GM19455 (cell line): ENCODE results near the gene RCOR1.

Experiments
- ATAC-seq: cut with Tn5 transposase; IDR thresholded peaks from one replicate; pipeline ENCODE4 v1.9.1; 2021; ENCODE audit not compliant: unreplicated experiment

RCOR1 gene

DNA sequence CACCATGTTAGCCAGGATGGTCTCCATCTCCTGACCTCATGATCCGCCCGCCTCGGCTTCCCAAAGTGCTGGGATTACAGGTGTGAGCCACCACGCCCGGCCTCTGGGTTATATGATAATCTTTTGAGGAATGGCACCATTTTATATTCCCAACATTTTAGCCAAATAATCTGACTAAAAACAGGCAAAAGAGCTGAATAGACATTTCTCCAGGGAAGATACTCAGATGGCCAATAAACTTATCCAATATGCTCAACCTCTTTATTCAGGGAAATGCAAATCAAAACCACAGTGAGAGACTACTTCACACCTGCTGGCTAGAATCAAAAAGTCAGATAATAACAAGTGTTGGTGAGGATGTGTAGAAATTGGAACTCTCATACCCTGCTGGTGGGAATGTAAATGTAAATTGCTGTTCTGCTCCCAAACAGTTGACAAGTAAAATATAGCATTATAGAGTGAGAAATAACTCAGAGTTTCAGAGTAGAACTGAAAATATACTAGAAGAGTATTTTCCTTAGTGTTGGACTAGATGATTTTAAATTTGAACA is 80.0 kb downstream of the RCOR1 start:
- ATAC-seq: no peak

DNA sequence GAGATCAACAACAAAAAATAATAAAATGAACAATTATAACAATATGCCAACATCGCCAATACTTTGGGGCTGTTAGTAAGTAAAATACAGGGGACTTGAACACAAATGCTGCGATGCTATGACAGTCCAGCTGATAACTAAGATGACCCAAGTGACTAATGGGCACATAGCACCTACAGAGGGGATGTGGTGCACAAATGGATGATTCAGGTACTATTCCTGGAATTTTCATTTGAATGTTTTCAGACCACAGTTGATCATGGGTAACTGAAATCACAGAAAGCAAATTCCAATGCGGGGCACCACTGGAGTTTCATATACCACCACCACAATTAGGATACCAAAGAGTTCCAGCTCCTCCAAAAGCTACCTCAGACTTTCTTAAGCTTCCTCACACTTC is 82.9 kb downstream of the RCOR1 start:
- ATAC-seq: no peak

- ATAC-seq: no peak
Measured at GRCh38 chr14:102678394-102678793, 85.9 kb downstream of the RCOR1 start.

DNA sequence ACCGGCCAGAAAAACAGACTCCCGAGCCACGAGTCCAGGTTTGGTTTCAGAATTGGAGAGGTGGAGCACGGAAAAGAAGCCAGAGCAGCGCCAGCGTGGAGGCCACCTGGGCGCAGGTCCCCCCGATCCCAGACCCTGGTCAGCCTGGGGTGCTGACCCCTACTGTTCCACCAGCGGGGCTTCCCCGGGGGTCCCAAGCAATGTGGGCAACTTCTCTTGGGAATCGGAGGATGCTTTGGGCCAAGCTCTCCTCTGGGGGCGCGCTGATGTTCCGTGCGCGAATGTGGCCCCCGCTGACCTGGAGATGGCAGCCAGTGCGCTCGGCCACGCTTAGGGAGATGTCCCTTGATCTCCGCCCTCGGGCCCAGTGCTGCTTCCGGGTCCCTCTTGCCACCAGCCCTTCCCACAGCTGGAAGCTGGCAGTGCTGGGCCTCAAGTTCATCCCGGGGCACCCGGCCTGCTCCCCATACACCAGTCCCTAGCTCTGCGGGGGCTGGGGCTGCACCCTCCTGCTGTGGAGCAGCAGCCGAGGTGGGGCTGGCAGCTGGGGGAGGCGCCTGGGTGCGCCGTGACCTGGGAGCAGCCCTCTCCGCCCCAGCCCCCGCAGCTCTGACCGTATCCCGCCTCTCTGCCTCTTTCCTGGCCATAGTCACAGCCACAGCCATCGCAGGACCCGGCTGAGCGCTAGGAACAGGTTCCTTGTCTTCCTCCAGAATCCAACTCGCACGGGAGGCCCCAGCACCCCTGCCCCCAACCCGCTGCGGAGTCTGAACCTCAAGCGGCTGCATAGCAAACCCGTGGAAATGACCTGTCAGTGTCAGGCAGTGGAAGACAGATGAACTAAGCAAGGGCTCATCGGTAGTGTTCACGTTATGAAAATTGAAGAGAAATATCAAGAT is 91.2 kb downstream of the RCOR1 start:
- ATAC-seq: no peak

DNA sequence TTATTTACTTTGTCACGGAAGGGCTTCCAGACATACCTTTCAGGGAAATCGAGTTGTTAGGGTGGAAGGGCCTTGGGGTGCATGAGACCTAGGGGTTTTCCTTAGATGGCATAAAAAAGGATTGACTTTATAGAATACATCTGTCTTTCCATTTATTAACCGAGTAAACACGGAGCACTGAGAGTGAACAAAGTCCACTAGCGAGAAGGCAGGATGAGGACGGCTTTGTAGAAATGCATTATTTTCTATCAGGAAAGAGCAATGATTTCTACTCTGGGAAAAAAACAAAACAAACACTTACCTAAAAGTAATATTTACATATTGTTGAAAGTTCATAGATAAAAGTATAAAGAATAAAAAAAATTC is 91.8 kb downstream of the RCOR1 start:
- no peak for ATAC-seq

DNA sequence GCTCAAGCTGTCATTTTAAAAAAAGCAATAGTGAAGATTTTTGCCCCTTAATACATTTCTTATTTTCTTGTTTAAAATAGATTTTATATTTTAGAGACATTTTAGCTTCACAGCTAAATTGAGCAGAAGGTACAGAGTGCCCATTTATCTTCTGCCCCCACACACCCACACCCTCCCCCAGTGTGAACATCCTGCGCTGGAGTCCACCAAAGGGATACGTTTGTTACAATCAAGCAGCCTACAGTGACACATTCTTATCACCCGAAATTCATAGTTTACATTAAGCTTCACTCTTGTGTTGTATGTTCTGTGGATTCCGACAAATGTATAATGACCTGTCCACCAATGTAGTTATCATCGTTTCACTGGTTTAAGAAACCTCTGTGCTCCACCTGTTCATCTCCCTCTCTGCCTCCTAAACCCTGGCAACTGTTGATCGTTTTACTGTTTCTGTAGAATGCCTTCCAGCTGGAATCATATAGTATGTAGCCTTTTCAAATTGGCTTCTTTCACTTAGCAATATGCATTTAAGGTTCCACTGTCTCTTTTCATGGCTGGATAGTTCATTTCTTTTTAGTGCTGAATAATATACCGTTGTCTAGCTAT is 93.8 kb downstream of the RCOR1 start:
- ATAC-seq: no peak

DNA sequence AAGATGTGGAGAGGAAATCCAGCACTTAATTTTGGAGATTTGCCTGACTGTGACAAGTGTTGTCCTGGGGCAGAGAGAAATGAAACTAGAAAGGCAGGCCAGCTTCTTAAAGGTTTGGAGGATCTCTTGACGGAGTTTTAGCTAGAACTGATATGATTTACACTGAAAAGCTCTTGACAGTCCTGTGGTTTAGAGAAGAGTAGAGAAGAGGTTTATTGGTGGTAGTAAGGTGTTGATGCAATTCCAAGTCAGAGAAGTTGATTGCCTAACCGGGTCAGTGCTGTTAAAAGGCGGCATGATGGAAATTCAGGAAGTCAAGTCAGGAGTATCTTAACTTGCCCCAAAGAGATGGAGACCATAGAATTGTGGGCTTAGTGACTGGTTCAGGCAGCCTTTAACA is 95.8 kb downstream of the RCOR1 start:
- ATAC-seq: no peak

- no peak for ATAC-seq
Measured at GRCh38 chr14:102690509-102691286, 98.2 kb downstream of the RCOR1 start.

DNA sequence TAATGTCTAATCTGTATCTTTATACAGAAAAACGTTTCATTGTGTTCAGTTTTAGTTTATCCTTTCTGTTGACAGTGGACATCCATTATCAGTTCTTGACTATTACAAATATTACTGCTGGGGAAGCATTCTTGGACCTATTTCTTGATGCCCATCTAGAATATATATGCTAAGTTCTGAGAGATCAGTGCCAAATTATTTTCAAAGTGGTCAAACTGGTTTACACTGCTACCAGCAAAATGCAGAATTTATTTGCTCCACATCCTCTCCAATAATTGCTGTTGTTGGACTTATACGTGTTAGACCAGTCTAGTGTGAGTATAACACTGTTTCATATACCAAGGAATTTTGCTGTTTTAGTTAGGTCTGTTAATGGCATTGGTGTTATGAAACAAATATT is 99.3 kb downstream of the RCOR1 start:
- no peak for ATAC-seq

DNA sequence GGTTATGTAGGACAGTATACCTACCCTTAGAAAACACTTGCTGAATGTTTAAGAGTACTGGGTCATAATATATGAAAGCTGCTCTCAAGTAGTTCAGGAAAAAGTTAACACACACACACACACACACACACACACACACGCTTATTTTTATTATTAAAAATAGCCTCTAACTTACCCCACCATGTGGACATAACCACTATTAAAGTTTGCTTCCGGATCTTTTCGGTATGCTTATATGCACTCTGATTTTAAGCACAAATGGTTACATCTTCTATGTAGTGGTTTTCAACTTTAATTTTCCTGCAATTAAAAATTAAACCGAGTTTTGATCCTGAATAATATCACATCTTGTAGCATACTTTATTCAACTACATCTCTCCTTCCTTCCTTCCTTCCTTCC is 99.9 kb downstream of the RCOR1 start:
- ATAC-seq: no peak

DNA sequence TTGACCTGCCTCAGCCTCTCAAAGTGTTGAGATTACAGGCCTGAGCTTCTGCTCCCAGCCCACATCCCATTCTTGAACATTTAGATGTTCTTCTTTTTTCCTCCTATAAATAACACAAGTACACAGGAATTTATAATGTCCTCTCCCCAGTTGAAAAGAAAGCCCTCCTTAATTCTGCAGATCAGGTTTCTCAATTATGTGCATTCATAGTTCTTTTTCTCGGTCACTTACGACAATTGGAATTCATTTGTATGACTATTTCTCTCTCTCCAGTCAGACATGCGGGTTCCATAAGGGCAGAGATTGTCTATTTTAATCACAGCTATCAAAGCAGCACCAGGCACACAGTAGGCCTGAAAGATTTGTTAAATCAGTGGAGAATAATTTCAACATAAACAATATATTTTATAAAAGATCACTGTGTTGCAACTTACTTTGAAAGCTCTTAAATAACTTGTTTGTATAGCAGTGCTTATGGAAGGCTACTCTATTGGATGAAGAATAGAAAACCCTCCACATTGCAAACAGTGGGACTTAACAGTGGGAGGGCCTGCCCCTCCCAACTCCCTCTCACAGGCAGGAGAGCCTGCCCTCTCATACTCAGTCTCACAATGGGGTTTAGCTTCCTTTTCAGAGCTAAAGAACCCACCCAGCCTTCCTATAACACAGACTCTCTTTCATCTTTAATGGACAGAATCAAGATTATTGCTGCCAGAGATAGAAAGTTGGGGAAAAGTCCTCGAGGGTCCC is 100.7 kb downstream of the RCOR1 start:
- ATAC-seq: no peak

- no peak for ATAC-seq
Measured at GRCh38 chr14:102694530-102695166, 102.2 kb downstream of the RCOR1 start.

- no peak for ATAC-seq
Measured at GRCh38 chr14:102695167-102695555, 102.7 kb downstream of the RCOR1 start.

DNA sequence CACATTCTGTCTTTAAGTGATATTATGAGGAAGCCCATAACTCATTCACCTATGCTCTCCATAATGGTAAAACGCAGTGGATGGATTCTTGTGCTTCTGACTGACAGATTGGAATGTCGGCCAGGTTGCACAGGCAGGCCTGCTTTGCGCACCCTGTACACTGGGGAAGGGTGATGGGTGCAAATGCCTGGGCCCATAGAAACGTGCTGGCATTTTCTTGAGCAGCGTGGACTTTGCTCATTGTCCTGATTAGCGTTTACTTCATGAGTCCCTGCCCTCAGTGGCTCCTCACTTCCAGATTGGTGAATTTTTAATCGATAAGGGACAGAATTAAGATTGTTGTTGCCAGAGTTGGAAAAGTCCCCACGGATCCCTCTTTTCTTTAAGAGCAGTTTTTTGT is 103.9 kb downstream of the RCOR1 start:
- ATAC-seq: no peak

DNA sequence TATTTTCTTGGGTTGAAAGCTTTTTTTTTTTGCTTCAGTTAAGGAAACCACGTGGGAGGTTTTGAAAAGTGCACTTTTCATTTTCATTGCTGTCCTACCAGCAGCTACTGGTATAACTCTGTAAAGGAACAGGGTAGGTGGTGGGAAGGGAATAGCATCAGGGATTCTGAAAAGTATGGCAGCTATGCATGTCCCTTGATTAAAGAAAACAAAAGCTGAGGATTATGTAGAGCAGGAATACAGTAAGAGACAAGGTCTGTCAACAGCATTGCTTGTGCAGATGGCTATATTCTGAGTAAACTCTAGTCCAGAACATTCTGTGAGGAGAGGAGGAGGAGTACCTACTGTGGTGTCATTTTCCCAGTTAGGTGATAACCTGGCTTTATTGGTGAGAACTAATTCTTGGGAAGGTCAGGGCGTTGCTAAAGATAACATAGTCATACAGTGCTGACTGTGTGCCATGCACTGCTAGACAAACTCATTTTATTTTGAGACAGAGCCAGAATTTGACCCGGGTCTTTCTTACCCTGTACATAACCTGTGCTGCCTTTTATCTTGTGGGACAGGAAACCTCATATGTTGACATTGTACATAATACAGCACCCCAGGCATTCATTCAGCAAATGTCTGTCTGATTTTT is 104.5 kb downstream of the RCOR1 start:
- no peak for ATAC-seq

GRCh38 chr14:102697501-102697900 is 105.1 kb downstream of the RCOR1 start:
- no peak for ATAC-seq

- ATAC-seq: no peak
Measured at GRCh38 chr14:102699416-102700110, 107.1 kb downstream of the RCOR1 start.

DNA sequence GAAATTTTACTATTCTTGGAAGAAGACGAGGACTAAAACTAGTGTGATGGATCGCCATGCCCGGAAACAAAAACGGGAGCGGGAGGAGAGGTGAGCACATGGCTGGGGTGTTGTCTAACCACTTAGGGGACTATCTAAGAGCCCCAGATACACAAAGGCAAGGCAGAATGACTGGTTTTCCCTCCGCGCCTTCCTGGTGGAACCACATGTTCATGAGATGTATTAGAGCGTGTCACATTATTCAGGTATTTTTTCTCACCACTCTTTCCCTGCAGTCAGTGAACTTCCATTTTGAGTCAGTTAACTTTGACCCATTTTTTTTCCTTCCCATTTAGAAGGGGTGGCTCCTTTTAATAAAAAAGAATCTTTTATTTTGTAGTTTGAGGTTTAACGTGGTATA is 116.0 kb downstream of the RCOR1 start:
- no peak for ATAC-seq

- ATAC-seq: no peak
Measured at GRCh38 chr14:102711207-102711606, 118.8 kb downstream of the RCOR1 start.
